ENCODE measurements around the gene C11orf87. TPM values are rescaled to one million over a fixed set of nuclear protein-coding genes. Genes with fewer than 3 reads are reported as not detected.

The C11orf87 gene
- total and polyA plus RNA-seq, 9 of the 15 experiments (the other 6 are each of a cell fraction or from before 2014, with no cell fraction given): not detected

DNA sequence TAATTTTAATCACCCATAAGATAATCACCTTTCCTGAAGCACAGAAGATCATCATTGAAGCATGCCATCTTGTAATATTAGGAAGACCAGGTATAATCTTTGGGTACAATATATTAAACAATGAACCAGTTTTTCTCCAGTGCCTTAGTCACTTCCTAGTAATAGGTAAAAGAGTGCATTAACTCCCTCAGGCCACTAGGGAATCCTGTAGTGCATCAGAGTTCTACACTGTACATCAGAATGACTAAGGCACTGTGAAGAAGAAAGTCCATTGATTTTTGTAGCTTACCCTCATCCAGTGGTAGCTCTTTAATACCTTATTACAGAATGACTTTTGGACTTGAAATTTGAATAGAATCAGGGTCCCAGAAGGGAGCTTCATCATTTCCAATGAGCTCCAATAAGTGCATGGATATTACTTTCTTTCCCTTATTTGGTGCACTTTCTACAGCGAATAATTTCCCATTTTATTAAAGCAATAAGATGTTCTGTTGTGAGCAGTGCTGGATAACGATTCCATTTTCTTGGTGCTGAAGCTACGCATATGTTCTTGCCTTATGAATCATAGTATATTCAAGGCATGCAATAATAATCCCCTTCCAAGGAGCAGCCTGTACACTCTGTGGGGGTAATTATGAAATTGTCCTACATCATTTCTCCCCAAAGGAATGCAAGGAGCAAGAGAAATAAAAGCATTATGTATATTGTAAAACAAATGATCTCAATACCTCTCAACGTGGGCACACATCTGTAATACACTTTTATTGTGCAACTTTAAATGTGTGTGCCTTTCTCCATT is 4.7 kb downstream of the C11orf87 start:
- Histone ChIP-seq H3K36me3 (ENCODE audit: control insufficient read depth, insufficient read depth, low read length) (no peaks in the 10 kb centered on the region), H3K9me3 (replicated peaks; ENCODE audit: control insufficient read depth, insufficient read depth, low read depth, low read length) (no peaks in the 10 kb centered on the region), H3K4me3 (no peak overlapping the region), H3K4me1 (replicated peaks in 1 of 2; ENCODE audit: control insufficient read depth in 2 of 2, insufficient read depth in 2 of 2, low read length in 2 of 2) (peaks cover 0 to 11% of the 10 kb centered on the region in 2 experiments; a peak in 1 of 5 replicates), H4K20me1 (replicated peaks; ENCODE audit: control insufficient read depth, insufficient read depth, low read length) (no peaks in the 10 kb centered on the region), H3K27me3 (ENCODE audit: control insufficient read depth in 2 of 2, insufficient read depth in 2 of 2, low read length in 2 of 2) (no peaks in the 10 kb centered on the region; a peak in 1 of 5 replicates), H3K9ac (ENCODE audit: insufficient read depth in 1 of 2, low read depth in 2 of 2, low read length in 2 of 2) (no peak overlapping the region), H3K9me1 (ENCODE audit: control insufficient read depth, insufficient read depth, low read length) (no peaks in the 10 kb centered on the region), H3K27ac (ENCODE audit: extremely low read depth, low read depth, low read length) (no peak overlapping the region), H3K79me2 (ENCODE audit: control insufficient read depth, insufficient read depth, low read length) (no peaks in the 10 kb centered on the region), H3K4me2 (ENCODE audit: insufficient read depth, low read length) (no peak overlapping the region), H2AFZ (ENCODE audit: low read depth, low read length) (no peak overlapping the region)
- intact Hi-C loops (cut with micrococcal nuclease) (no loop called here), in situ Hi-C loops (cut with MboI) (no loop called here)
- no peak for ATAC-seq
- no TSS peak for BruUV-seq (replicated peaks)
- CTCF ChIA-PET (ENCODE audit: low intra/inter-chr PET ratio): no interaction called here
- DNase-seq (ENCODE audit: extremely low read depth in 1 of 4, low spot score in 3 of 4): no peak
- POLR2A ChIA-PET: interaction anchor here (0.6 kb wide), 1 partner anchor 10 kb away, joined by 3 read pairs; no protein-coding TSS in a partner anchor
- WGBS (ENCODE audit: insufficient coverage, low coverage, missing lambda C conversion rate): 1% methylated on average over 4 of the region's 4 CpGs
- TF ChIP-seq PTBP1 (IDR thresholded peaks at IDR 0.05; ENCODE audit: low read depth, low read length) (no peak), ZNF165 (CRISPR knock-in tag; IDR thresholded peaks at IDR 0.05; ENCODE audit: borderline replicate concordance) (no peak), STAT5B (CRISPR knock-in tag; IDR thresholded peaks at IDR 0.05) (no peak), TAL1 (IDR thresholded peaks at IDR 0.05) (no peak), UBTF (IDR thresholded peaks at IDR 0.05; ENCODE audit: borderline replicate concordance in 1 of 2, low read depth in 2 of 2, low read length in 2 of 2) (no peak), CBFA2T3 (IDR thresholded peaks at IDR 0.05) (no peak)
- TF ChIP-seq, protein P1, sequence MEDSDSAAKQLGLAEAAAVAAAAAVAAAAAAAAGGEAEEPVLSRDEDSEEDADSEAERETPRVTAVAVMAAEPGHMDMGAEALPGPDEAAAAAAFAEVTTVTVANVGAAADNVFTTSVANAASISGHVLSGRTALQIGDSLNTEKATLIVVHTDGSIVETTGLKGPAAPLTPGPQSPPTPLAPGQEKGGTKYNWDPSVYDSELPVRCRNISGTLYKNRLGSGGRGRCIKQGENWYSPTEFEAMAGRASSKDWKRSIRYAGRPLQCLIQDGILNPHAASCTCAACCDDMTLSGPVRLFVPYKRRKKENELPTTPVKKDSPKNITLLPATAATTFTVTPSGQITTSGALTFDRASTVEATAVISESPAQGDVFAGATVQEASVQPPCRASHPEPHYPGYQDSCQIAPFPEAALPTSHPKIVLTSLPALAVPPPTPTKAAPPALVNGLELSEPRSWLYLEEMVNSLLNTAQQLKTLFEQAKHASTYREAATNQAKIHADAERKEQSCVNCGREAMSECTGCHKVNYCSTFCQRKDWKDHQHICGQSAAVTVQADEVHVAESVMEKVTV (CRISPR knock-in tag; IDR thresholded peaks at IDR 0.05): no peak
- no peak for FAIRE-seq

Data from K562 (cell line).